Fibroblast of the aortic adventitia (primary cell): ENCODE data around the gene CTCF. TPM values are rescaled to one million over a fixed set of nuclear protein-coding genes. Genes with fewer than 3 reads are reported as not detected.

Experiments used
- DNase-seq: peaks from one replicate; pipeline ENCODE4 v3.0.0-alpha.2; 2010; ENCODE audit warnings: low read depth
- H3K4me3 ChIP-seq: 2 replicates; pipeline ENCODE4 v1.5.1; 2011; ENCODE audit warnings: low read depth, mild to moderate bottlenecking, control low read depth, low read length, moderate library complexity
- CTCF ChIP-seq: IDR thresholded peaks from 2 replicates; pipeline ENCODE4 v1.5.1; 2011; ENCODE audit warnings: mild to moderate bottlenecking, low read length, control low read depth, inconsistent platforms; ENCODE audit not compliant: insufficient read depth
- total RNA-seq: library from RNA; depleted of rRNA; stranded (reverse); fragments of >200 nt; gene quantifications from 2 replicates; pipeline ENCODE4 v1.2.3, GENCODE V29; 2012; ENCODE audit warnings: low replicate concordance

Gene CTCF
- total RNA-seq, 1 donor: 34.3 TPM

GRCh38 chr16:67537270-67537635 lies 25.1 kb upstream of the CTCF start:
- no peak for DNase-seq
- H3K4me3 ChIP-seq: peak overlapping the region; percentile 73
- TF ChIP-seq CTCF: no peak

GRCh38 chr16:67537636-67538591 lies 24.4 kb upstream of the CTCF start:
- H3K4me3 ChIP-seq: peak overlapping the region; percentile 73
- DNase-seq: no peak
- TF ChIP-seq CTCF: no peak

- DNase-seq: peak; percentile 62
- no peak for TF ChIP-seq CTCF
- peak overlapping the region; percentile 73 for H3K4me3 ChIP-seq
Observed at GRCh38 chr16:67538666-67539101, 23.6 kb upstream of the CTCF start.

GRCh38 chr16:67539271-67539670 lies 23.1 kb upstream of the CTCF start:
- TF ChIP-seq CTCF: no peak
- no peak for DNase-seq
- H3K4me3 ChIP-seq: no peak overlapping the region

- no peak overlapping the region for H3K4me3 ChIP-seq
- no peak for DNase-seq
- no peak for TF ChIP-seq CTCF
Observed at GRCh38 chr16:67539691-67540635, 22.4 kb upstream of the CTCF start.

- TF ChIP-seq CTCF: no peak
- H3K4me3 ChIP-seq: no peak overlapping the region
- DNase-seq: no peak
Observed at GRCh38 chr16:67540756-67541155, 21.6 kb upstream of the CTCF start.
